GM23248 (cell line): ENCODE data around the gene C5orf15. TPM values are rescaled to one million over a fixed set of nuclear protein-coding genes. Genes with fewer than 3 reads are reported as not detected.

ENCODE experiments used
- DNase-seq: peaks from one replicate; pipeline ENCODE4 v3.0.0-alpha.2; 2015
- H2AFZ ChIP-seq: fragments of 200-600 bp; sonication (generic); 2 replicates; pipeline ENCODE4 v1.6.1; 2016; ENCODE audit warnings: antibody characterized with exemption
- H3F3A ChIP-seq: fragments of 200-600 bp; sonication (generic); 2 replicates; pipeline ENCODE4 v1.6.1; 2016; ENCODE audit warnings: mild to moderate bottlenecking, antibody characterized with exemption, mixed run types; ENCODE audit not compliant: insufficient read depth
- H3K27ac ChIP-seq: fragments of 200-600 bp; sonication (generic); 2 replicates; pipeline ENCODE4 v1.5.1; 2016; ENCODE audit warnings: mild to moderate bottlenecking
- H3K27me3 ChIP-seq: fragments of 200-600 bp; sonication (generic); replicated peaks from 2 replicates; pipeline ENCODE4 v1.6.1; 2016; ENCODE audit warnings: mild to moderate bottlenecking; ENCODE audit not compliant: insufficient read depth
- H3K36me3 ChIP-seq: fragments of 200-600 bp; sonication (generic); 2 replicates; pipeline ENCODE4 v1.6.1; 2016; ENCODE audit warnings: low read depth, mild to moderate bottlenecking
- H3K4me1 ChIP-seq: fragments of 200-600 bp; sonication (generic); 2 replicates; pipeline ENCODE4 v1.6.1; 2016; ENCODE audit warnings: mild to moderate bottlenecking; ENCODE audit not compliant: insufficient read depth
- H3K4me2 ChIP-seq: fragments of 200-600 bp; sonication (generic); one replicate; pipeline ENCODE4 v1.6.1; 2016; ENCODE audit warnings: mild to moderate bottlenecking; ENCODE audit not compliant: unreplicated experiment
- H3K4me3 ChIP-seq: fragments of 200-600 bp; sonication (generic); 2 replicates; pipeline ENCODE4 v1.5.1; 2016; ENCODE audit warnings: mild to moderate bottlenecking
- H3K79me2 ChIP-seq: fragments of 200-600 bp; sonication (generic); 2 replicates; pipeline ENCODE4 v1.6.1; 2016; ENCODE audit warnings: mild to moderate bottlenecking; ENCODE audit not compliant: insufficient read depth
- H3K9ac ChIP-seq: fragments of 200-600 bp; sonication (generic); 2 replicates; pipeline ENCODE4 v1.6.1; 2016; ENCODE audit warnings: mild to moderate bottlenecking
- H3K9me2 ChIP-seq: fragments of 200-600 bp; sonication (generic); 2 replicates; pipeline ENCODE4 v1.6.1; 2016; ENCODE audit warnings: mixed run types, mild to moderate bottlenecking, moderate library complexity; ENCODE audit not compliant: insufficient read depth
- H3K9me3 ChIP-seq: fragments of 200-600 bp; sonication (generic); one replicate; pipeline ENCODE4 v1.6.1; 2017; ENCODE audit warnings: low read depth
- H4K20me1 ChIP-seq: fragments of 200-600 bp; sonication (generic); 2 replicates; pipeline ENCODE4 v1.6.0; 2016; ENCODE audit not compliant: insufficient read depth
- EZH2 ChIP-seq: fragments of 200-600 bp; sonication (generic); IDR thresholded peaks from 2 replicates; pipeline ENCODE4 v1.6.1; 2018; ENCODE audit warnings: antibody characterized with exemption, mild to moderate bottlenecking; ENCODE audit not compliant: insufficient read depth, poor library complexity, severe bottlenecking
- EZH2phosphoT487 ChIP-seq: fragments of 200-600 bp; sonication (generic); IDR thresholded peaks from 2 replicates; pipeline ENCODE4 v1.6.1; 2018; ENCODE audit warnings: antibody characterized with exemption, moderate library complexity, mild to moderate bottlenecking, low read depth; ENCODE audit not compliant: insufficient read depth
- WGBS, 2 experiments: methylation state at CpG; one replicate each; pipeline ENCODE4 v1.1.6; 2015 to 2017; ENCODE audit warnings: low lambda C conversion rate in 2 of 2, low coverage in 1 of 2; ENCODE audit errors: missing lambda C conversion rate in 2 of 2; 5-methylcytosine and 5-hydroxymethylcytosine counted together
- in situ Hi-C: fragments of 300-500 bp; cut with MboI; formaldehyde crosslinking; loops from 2 replicates; pipeline ENCODE4 v1.15.0; 2020
- polyA plus RNA-seq: library from polyadenylated mRNA; unstranded; fragments of >200 nt; fragmentation: Nextera tagmentation; extraction: Ambion mirVana; gene quantifications from 2 replicates; pipeline ENCODE4 v1.2.1, GENCODE V29; 2016
- total RNA-seq: library from RNA; depleted of rRNA; stranded (reverse); fragments of >200 nt; shearing (Covaris generic); gene quantifications from 2 replicates; pipeline ENCODE4 v1.2.3, GENCODE V29; 2014

The C5orf15 gene
- total and polyA plus RNA-seq, 2 experiments from 2014 or later = 122 to 128 TPM

DNA sequence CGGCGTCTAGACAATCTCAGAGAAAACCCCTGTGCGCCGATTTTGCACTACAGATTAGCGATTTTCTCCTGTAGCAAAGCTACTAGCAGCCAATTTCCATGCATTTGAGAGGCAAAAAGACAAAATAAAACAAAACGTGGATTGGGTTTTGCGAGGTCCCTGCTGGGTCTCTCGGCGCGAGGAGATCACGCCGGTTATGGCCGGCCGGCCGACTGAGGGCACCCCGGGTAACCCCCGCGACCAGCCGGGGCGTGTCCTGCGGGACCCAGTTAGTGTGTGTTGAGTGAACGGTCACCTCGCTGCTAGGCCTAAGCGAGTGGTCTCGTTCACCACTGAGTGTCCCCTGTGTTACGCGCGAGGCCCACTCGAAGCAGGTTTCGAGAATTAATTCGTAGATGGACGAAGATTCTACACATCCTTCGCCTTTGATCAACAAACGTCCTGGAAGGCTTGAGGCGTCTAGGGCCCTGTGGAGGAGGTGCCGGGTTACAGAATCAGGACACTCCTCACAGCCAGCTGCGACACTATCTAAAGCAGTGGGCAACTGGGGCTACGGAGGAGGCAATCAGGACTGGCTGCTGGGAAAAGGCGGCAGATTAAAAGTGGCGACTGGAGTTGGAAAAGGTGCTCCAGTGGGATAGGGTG is 37.1 kb upstream of the C5orf15 start:
- peak overlapping the region; percentile 91 for H3K4me3 ChIP-seq
- H3K9ac ChIP-seq = peak overlapping the region; percentile 97
- TF ChIP-seq EZH2phosphoT487 (no peak), EZH2 (no peak)
- no peaks in the 10 kb centered on the region for H3K9me2 ChIP-seq
- peak overlapping the region; percentile 96 for H3K27ac ChIP-seq
- H3F3A ChIP-seq = peaks cover 17% of the 10 kb centered on the region
- H3K4me1 ChIP-seq = peaks cover 16% of the 10 kb centered on the region
- H3K36me3 ChIP-seq = 0 out of 2 replicates have a peak, but pooled peaks cover 4% of the 10 kb centered on the region
- in situ Hi-C loops = no loop called here
- H3K4me2 ChIP-seq = peak overlapping the region; percentile 74
- peaks cover 44% of the 10 kb centered on the region for H3K79me2 ChIP-seq
- no peaks in the 10 kb centered on the region for H3K27me3 ChIP-seq
- no peaks in the 10 kb centered on the region for H4K20me1 ChIP-seq
- H3K9me3 ChIP-seq = no peaks in the 10 kb centered on the region
- DNase-seq = no peak
- 16% methylated on average over 40 of the region's 40 CpGs for WGBS, 2 experiments
- H2AFZ ChIP-seq = peak overlapping the region; percentile 67

- Histone ChIP-seq H3K9ac (peak within 1 kb of the TSS; percentile 97), H4K20me1 (no peaks in the 10 kb centered on the region), H3K27me3 (no peaks in the 10 kb centered on the region), H3F3A (peaks cover 17% of the 10 kb centered on the region), H3K9me3 (no peaks in the 10 kb centered on the region), H3K4me1 (peaks cover 16% of the 10 kb centered on the region), H3K36me3 (0 out of 2 replicates have a peak, but pooled peaks cover 4% of the 10 kb centered on the region), H3K79me2 (peaks cover 52% of the 10 kb centered on the region), H3K4me3 (peak within 1 kb of the TSS; percentile 91), H3K4me2 (peak within 1 kb of the TSS; percentile 96), H3K9me2 (no peaks in the 10 kb centered on the region), H2AFZ (peak within 1 kb of the TSS; percentile 67), H3K27ac (peak within 1 kb of the TSS; percentile 96)
- in situ Hi-C loops = no loop called here
- 0 to 1% methylated on average over 51 to 92 of the region's 96 CpGs for WGBS, 2 experiments
- peak; percentile 96 for DNase-seq
- no peak for TF ChIP-seq EZH2phosphoT487
- TF ChIP-seq EZH2 = no peak
These were observed 36.4 kb upstream of the C5orf15 start, which contains the start of gene VDAC1 for GRCh38 chr5:134004626-134005416. VDAC1 (minus strand) TSS chr5:134004975; CDS start chr5:133993012, 11,963 bp downstream.

GRCh38 chr5:134003817-134004625 is 35.6 kb upstream of the C5orf15 start:
- TF ChIP-seq EZH2phosphoT487 = no peak
- no peak for TF ChIP-seq EZH2
- no peaks in the 10 kb centered on the region for H3K9me3 ChIP-seq
- peak overlapping the region; percentile 97 for H3K9ac ChIP-seq
- peak overlapping the region; percentile 96 for H3K4me2 ChIP-seq
- H4K20me1 ChIP-seq = no peaks in the 10 kb centered on the region
- H3K36me3 ChIP-seq = 0 out of 2 replicates have a peak, but pooled peaks cover 4% of the 10 kb centered on the region
- peak; percentile 85 for DNase-seq
- H3K27ac ChIP-seq = peak overlapping the region; percentile 96
- in situ Hi-C loops = no loop called here
- no peaks in the 10 kb centered on the region for H3K9me2 ChIP-seq
- no peak overlapping the region; the same call in 1 of the 2 replicates for H2AFZ ChIP-seq
- WGBS, 2 experiments = 1% methylated on average over 53 to 63 of the region's 90 CpGs
- H3K4me3 ChIP-seq = peak overlapping the region; percentile 91
- H3K27me3 ChIP-seq = no peaks in the 10 kb centered on the region
- peaks cover 16% of the 10 kb centered on the region for H3K4me1 ChIP-seq
- peaks cover 17% of the 10 kb centered on the region for H3F3A ChIP-seq
- H3K79me2 ChIP-seq = peaks cover 60% of the 10 kb centered on the region
